HG03139 (cell line): ENCODE data around the gene MOGAT3.

Experiments
- ATAC-seq: cut with Tn5 transposase; IDR thresholded peaks from one replicate; pipeline ENCODE4 v1.9.1; 2021; ENCODE audit not compliant: unreplicated experiment

Gene MOGAT3

GRCh38 chr7:101173752-101174244, 27.0 kb downstream of the MOGAT3 start:
- no peak for ATAC-seq

DNA sequence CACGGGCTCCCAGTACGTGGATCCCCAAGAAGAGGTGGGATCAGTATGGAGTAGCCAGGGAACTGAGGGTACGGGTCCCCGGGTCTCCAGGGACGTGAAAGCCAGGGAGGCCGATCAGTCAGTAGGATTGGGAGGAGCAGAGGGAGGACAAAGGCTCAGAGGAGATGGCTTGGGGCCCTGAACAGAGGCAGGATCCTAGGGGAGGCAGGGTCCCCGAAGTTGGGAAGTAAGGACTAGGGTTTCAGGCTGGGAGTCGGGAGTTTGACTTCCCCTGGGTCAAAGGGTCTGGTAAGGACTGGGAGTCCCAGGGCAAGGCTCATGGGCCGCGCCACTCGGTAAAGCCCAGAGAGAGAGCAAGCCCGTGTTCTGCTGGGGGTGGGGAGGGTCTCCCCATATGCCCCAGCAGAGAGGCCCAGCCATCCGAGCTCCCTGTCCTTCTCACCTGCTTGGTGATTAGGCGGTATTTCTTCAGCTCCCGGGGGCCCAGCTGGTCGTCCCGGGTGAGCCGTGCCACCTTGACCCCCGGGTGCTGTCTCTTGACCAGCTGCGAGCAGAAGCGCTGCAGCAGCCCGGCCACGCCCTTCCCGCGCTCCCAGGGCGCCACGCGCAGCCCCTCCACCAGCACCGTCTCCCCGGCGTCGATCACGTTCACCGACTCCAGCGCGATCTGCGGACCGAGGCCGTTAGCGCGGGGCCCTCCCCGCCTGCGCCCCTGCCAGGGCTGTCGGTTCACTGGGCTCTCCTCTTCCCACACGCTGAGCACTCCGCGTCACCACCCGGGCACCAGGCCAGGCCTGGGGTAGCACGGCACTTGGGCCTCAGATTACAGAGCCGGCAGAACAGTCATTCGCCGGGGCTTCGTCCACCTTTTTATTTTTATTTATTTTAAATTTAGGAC, 27.7 kb downstream of the MOGAT3 start:
- no peak for ATAC-seq

DNA sequence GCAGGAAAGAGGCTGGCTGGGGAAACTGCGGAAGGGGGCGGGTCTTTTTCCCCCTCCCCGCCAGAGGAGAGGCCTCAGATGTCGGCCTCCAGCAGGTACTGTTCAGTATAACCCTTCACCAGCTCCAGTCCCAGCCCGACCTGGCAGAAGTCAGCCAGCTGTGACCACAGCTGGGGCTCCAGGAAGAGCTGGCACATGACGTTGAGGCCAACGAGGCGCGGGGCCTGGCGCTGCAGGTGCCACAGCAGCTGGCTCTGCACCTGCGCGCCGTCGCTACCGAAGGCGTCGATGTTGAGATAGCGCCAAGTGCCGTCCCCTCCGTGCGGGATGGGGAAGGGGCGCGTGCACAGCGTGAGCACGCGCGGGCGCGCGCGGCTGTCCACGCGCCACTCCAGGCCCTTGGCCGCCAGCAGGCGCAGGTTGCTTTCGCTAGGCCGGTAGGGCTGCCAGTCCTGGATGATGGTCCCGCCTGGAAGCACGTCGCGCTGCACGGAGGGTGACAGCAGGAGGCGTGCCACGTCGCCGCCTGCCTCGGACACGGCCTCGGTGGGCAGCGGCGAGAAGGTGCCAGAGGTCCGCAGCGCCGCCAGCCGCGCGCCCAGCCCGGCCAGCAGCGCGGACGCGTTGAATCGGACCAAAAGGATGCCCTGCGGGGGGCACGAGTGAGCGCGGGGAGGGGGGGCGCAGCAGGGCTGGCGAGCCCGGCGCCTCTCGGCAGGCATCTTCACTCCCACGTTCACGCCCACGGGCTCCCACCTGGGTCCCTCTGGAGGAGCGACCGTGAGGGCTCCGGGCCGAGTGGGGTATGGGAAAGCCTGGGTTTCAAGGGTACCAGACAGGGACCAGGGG, 28.6 kb downstream of the MOGAT3 start:
- ATAC-seq, result no peak

DNA sequence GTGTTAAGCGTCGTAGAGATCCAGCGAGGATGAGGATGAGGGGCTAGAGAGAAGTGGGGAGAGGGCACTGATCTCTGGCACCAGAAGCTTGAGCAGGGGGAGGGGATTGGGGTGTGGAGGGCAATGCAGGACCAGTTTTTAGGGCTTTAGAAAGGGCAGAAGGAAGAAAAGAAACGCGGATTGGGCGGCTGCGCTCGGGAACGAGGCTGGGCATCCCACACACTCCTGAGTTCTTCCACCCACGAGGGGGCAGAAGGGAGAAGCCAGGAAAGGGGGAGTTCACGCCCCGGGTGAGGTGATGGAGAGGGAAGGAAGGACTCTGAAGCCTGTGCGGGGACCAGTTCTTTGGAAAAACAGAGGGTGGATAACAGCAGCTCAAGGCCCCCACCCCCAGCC, 29.4 kb downstream of the MOGAT3 start:
- ATAC-seq, result no peak

DNA sequence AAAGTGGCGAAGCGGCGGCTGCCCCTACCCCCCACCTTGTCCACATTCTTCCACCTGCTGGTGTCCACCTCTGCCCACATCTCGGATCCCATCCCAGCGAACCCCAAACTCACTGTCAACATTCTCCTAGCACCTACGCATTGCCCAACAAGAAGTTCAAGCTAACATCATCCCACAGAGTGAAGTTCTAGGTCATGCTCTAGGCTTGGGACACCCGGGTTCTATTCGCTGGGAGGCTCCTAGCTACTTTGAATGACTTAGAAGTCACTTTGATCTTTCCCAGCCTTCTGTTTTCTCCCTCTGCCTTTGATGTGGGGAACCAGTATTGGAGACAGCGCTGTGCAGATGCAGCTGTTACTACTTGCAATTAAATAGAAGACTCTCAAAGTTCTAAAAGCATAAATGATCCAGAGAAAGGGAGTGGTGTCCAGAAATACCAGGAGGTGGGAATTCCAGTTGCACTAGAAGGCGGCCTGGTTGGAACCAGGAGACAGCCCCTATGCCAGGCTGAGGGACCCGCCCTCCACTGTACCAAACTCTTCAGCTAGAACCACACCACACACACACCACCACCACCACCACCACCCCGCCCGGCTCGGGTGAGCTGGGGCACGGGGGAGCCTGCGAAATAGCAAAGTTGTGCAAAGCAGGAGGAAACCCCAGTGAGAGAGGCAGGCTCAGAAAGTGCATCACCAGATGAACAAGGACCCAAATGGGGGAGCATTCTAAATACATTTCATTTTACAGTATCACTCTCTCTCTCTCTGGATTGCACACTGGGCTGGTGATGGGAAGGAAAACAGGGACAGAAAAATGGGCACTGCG, 30.0 kb downstream of the MOGAT3 start:
- no peak for ATAC-seq

GRCh38 chr7:101169838-101170551, 30.8 kb downstream of the MOGAT3 start:
- no peak for ATAC-seq

- no peak for ATAC-seq
Measured at GRCh38 chr7:101169110-101169837, 31.6 kb downstream of the MOGAT3 start.

DNA sequence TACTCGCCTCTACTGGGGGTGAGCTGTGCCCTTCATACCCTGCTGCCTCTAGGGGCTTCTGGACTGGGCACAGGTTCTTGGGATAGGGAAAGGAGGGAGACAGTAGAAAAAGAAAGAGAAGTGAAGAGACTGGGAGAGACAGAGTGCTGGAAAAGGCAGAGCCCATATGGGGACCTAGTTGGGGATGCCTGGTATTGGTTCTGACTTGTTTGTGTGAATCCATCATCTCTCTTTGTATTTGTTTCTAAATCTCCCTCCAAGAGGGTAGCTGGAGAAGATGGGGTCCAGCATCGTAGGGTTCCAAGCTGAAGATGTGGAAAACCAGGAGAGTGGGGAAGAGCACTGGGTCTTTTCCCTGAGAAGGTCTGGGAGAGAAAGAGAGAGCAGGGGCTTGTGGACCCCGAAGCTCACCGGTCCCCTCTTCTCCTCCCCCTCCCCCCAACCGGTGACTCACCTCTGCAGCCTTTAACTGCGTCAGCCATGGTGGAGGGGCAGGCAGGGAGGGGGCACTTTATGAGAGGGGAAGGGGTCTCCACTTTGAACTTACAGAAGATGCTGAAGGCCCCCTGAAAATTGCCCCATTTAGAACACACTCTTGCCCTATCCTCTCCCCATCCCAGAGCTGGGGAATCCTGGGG, 32.3 kb downstream of the MOGAT3 start:
- ATAC-seq, result no peak

DNA sequence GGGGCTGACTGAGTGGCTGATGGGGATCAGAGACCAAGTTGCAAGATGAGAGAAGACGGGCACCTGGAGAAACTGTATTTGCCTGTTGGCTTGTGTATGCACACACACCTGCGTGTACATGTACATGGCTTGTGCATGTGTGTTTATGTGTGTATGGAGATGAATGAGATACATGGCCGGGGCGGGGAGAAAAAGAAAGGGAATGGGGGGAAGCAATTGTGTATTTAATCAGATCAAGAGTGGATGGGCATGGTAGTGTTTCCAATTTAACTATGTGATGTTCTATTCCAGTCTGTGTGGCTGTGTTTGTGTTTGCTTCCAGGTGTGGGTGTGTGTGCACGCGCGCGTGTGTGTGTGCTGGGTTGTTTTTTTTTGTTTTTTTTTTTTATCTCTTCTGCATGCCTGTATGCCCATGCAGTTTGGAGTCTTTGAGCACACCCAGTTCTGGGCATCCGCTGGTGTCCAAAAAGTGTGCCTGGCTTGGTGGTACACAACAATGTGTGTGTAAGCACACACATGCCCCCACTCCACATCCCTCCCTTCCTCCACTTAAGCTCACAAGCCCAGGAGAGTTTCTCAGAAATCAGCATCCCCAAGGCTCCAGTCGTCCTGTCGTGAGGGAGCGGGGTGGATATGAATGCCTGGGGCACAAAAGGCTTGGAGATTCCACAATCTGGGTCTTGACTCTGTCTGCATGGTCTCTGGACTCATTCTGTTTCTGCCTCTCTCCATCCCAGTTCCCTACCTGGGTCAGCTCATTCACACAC, 33.0 kb downstream of the MOGAT3 start:
- no peak for ATAC-seq

DNA sequence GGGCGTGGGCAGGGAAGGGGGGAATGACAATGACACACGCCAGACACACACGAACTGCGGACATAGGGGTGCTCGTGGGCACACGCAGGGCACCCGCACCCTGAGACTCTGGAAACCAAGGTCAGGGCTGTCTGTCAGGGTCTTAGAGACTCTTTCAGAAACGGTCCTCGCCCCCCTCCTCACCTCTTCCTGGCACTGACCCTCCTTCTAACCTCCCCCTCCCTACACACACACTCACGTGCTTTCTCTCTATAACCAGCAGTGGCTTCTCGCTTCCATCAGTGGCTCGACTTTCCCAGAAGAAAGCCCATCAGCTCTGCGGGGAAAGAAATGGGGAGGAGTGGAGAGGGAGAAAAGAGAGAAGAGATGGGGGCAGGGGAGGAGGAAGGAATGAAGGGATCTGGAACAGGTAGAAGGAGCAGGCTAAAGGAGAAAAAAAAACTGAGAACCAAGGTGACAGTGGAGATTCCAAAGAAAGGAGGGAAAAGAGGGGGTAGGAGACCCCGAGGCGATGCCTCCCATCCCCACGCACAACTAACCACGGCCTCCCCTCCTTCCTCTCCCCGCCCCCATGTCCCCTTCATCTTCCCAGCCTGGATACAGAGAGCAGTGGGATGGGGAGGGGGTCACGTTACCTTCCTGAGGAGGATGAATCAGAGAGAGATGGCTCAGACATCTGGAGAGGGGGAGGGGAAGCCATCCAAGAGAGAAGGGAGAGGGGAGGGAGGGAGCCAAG, 33.8 kb downstream of the MOGAT3 start:
- no peak for ATAC-seq

- ATAC-seq, result no peak
Measured at GRCh38 chr7:101166648-101166908, 34.3 kb downstream of the MOGAT3 start.

DNA sequence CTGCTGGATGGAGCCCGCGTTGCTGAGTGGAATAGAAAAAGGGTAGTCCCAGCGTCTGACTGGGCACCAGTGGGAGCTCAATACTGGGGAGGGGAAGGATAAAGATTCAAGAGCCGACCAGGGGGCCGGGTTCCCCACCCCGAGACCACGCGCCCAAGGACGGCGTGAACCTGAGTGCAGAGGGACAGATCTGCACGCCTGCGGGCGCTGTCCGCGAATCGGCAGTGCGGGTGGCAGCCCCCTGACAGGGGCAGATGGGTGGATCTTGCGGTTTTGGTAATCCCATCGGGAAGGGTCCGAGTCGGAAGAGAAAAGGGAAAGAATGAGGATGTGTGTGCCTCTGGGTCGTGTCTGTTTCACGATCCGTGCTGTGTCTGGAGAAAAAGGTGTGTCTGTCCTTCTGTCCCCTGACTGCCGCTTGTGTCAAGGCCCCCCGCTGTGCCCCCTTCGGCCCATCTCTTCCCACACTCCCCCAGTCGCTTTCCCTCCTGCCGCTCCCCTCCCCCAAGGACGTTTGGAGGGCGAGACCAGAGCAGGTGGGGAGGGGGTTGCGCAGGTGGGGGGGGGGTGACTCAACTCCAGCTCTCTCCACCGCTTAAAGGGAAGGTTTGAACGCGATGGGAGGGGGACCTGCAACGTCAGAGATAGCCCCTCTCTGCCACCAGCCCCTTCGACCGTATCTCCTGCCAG, 34.7 kb downstream of the MOGAT3 start:
- no peak for ATAC-seq

DNA sequence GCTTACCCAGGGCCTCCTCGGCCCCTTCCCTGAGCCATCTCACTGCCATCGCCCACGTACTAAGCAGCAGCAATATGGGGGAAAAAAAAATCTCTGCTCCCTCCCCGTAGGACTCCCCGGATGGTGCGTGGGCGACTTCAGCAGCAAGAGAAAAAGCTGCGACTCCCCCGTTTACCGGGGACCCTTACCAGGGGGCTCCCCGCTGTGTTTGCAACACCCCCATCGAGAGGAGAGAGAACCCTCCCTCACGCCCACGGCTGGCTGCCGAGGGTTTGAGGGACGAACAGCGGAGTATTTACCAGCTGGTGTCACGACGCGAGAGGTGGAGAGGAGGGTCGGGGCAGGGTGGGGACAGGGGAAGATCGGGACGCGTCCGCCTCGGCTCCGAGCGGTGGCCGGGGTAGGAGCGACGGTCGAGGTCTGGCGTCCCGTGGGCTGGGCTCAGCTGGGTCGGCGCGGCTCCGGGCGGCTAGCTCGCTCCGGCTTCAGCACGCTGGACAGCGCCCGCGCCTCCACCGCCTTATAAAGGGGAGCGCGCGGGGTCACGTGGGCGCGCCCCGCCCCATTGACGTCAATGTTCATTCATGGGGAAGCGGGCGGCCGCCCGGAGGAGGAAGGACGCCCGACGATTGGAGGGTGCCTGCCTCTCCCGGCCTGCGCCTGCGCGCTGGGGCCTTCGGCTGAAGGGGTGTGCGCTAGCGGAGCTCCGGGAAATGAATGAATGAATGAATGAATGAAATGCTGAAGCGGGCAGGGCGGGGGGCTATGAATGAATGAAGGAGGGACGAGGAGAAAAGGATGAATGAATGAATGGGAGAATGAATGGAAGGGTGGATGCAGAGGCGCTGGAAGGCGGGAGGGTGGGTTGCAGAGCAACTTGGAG, 35.5 kb downstream of the MOGAT3 start, which contains the start of gene VGF:
VGF (minus strand) TSS at position 495 of the 883 bp plus-strand sequence. CDS start 726 bp downstream, outside the sequence.
- peak; percentile 66 for ATAC-seq

- no peak for ATAC-seq
Measured at GRCh38 chr7:101164071-101164840, 36.6 kb downstream of the MOGAT3 start.

GRCh38 chr7:101163279-101164070, 37.4 kb downstream of the MOGAT3 start:
- ATAC-seq, result no peak
